ENCODE measurements around the gene CPE.
"Not testable (repeated sequence)": the region's sequence is repeated elsewhere in the genome, so short reads cannot be mapped to it uniquely, and the experiment has no call there.

Gene CPE

GRCh38 chr4:165403637-165404036 is 24.8 kb downstream of the CPE start:
- DNase-seq (ENCODE audit: low read depth in 1 of 2, low spot score in 1 of 2) = no peak

GRCh38 chr4:165404080-165404479 is 25.3 kb downstream of the CPE start:
- DNase-seq (ENCODE audit: low read depth in 1 of 2, low spot score in 1 of 2) = no peak

- DNase-seq (ENCODE audit: low read depth in 1 of 2, low spot score in 1 of 2) = no peak
Measured at GRCh38 chr4:165404696-165405095, 25.9 kb downstream of the CPE start.

GRCh38 chr4:165410214-165410613 is 31.4 kb downstream of the CPE start:
- DNase-seq (ENCODE audit: low read depth in 1 of 2, low spot score in 1 of 2) = no peak

- no peak for DNase-seq (ENCODE audit: low read depth in 1 of 2, low spot score in 1 of 2)
Measured at GRCh38 chr4:165415910-165416309, 37.1 kb downstream of the CPE start.

- DNase-seq (ENCODE audit: low read depth in 1 of 2, low spot score in 1 of 2) = no peak
Measured at GRCh38 chr4:165418073-165418472, 39.3 kb downstream of the CPE start.

- DNase-seq (ENCODE audit: low read depth in 1 of 2, low spot score in 1 of 2) = no peak
Measured at GRCh38 chr4:165425629-165426028, 46.8 kb downstream of the CPE start.

- no peak for DNase-seq (ENCODE audit: low read depth in 1 of 2, low spot score in 1 of 2)
Measured at GRCh38 chr4:165426331-165426730, 47.5 kb downstream of the CPE start.

- no peak for DNase-seq (ENCODE audit: low read depth in 1 of 2, low spot score in 1 of 2)
Measured at GRCh38 chr4:165426823-165427222, 48.0 kb downstream of the CPE start.

- no peak for DNase-seq (ENCODE audit: low read depth in 1 of 2, low spot score in 1 of 2)
Measured at GRCh38 chr4:165428957-165429356, 50.1 kb downstream of the CPE start.

- DNase-seq (ENCODE audit: low read depth in 1 of 2, low spot score in 1 of 2) = no peak
Measured at GRCh38 chr4:165433529-165433928, 54.7 kb downstream of the CPE start.

GRCh38 chr4:165437691-165438090 is 58.9 kb downstream of the CPE start:
- no peak for DNase-seq (ENCODE audit: low read depth in 1 of 2, low spot score in 1 of 2)

GRCh38 chr4:165439344-165439743 is 60.5 kb downstream of the CPE start:
- DNase-seq (ENCODE audit: low read depth in 1 of 2, low spot score in 1 of 2) = no peak

GRCh38 chr4:165439981-165440380 is 61.2 kb downstream of the CPE start:
- no peak for DNase-seq (ENCODE audit: low read depth in 1 of 2, low spot score in 1 of 2)

GRCh38 chr4:165440415-165441158 is 61.8 kb downstream of the CPE start:
- DNase-seq (ENCODE audit: low read depth in 1 of 2, low spot score in 1 of 2) = no peak

- no peak for DNase-seq (ENCODE audit: low read depth in 1 of 2, low spot score in 1 of 2)
Measured at GRCh38 chr4:165443276-165443675, 64.5 kb downstream of the CPE start.

GRCh38 chr4:165448700-165449099 is 69.9 kb downstream of the CPE start:
- no peak for DNase-seq (ENCODE audit: low read depth in 1 of 2, low spot score in 1 of 2)

- DNase-seq (ENCODE audit: low read depth in 1 of 2, low spot score in 1 of 2) = no peak
Measured at GRCh38 chr4:165449333-165449732, 70.5 kb downstream of the CPE start.

- no peak for DNase-seq (ENCODE audit: low read depth in 1 of 2, low spot score in 1 of 2)
Measured at GRCh38 chr4:165450871-165451270, 72.1 kb downstream of the CPE start.

- not testable (repeated sequence) for DNase-seq (ENCODE audit: low read depth in 1 of 2, low spot score in 1 of 2)
Measured at GRCh38 chr4:165453140-165453539, 74.3 kb downstream of the CPE start.

GRCh38 chr4:165454426-165454825 is 75.6 kb downstream of the CPE start:
- no peak for DNase-seq (ENCODE audit: low read depth in 1 of 2, low spot score in 1 of 2)

GRCh38 chr4:165457793-165458192 is 79.0 kb downstream of the CPE start:
- no peak for DNase-seq (ENCODE audit: low read depth in 1 of 2, low spot score in 1 of 2)

- no peak for DNase-seq (ENCODE audit: low read depth in 1 of 2, low spot score in 1 of 2)
Measured at GRCh38 chr4:165458471-165458870, 79.7 kb downstream of the CPE start.
